T-helper 1 cell treated with Interleukin-12 subunit alpha and Interleukin-12 subunit beta and Interleukin-4 antibody, amounts not matched to agents 30 μg/mL and 1 μg/mL, for 36 hours (primary cell): ENCODE results near the gene LECT2.

ENCODE experiments used
- H3K27ac Mint-ChIP-seq: one replicate; pipeline ENCODE4 v1.8.0; 2021; ENCODE audit warnings: mild to moderate bottlenecking, mixed read lengths
- H3K27me3 Mint-ChIP-seq: one replicate; pipeline ENCODE4 v1.8.0; 2021; ENCODE audit warnings: low read depth, mixed read lengths
- H3K36me3 Mint-ChIP-seq: one replicate; pipeline ENCODE4 v1.8.0; 2021; ENCODE audit warnings: low read depth, mixed read lengths
- H3K4me1 Mint-ChIP-seq: one replicate; pipeline ENCODE4 v1.8.0; 2021; ENCODE audit warnings: low read depth, mixed read lengths
- H3K4me3 Mint-ChIP-seq: one replicate; pipeline ENCODE4 v1.8.0; 2021; ENCODE audit warnings: mild to moderate bottlenecking, moderate library complexity, mixed read lengths
- H3K9me3 Mint-ChIP-seq: one replicate; pipeline ENCODE4 v1.8.0; 2021; ENCODE audit warnings: mixed read lengths

Gene LECT2

GRCh38 chr5:135954899-135955298 is at the start of gene LECT2:
TSS of gene LECT2 (minus strand) at chr5:135954983. CDS start at chr5:135954833, 150 bp downstream.
- Mint-ChIP-seq H3K27me3 (no peaks in the 10 kb centered on the region), H3K4me1 (no peaks in the 10 kb centered on the region)

GRCh38 chr5:136004436-136004835 is 49.7 kb upstream of the LECT2 start:
- Mint-ChIP-seq H3K36me3 (no peaks in the 10 kb centered on the region), H3K4me3 (no peak overlapping the region), H3K27me3 (no peaks in the 10 kb centered on the region), H3K4me1 (no peaks in the 10 kb centered on the region), H3K27ac (no peak overlapping the region), H3K9me3 (no peaks in the 10 kb centered on the region)

More at GRCh38 chr5:135954899-135955298, at the start of gene LECT2:
- no peaks in the 10 kb centered on the region for H3K36me3 Mint-ChIP-seq
- no peak within 1 kb of the TSS for H3K27ac Mint-ChIP-seq
- no peak within 1 kb of the TSS for H3K4me3 Mint-ChIP-seq
- no peaks in the 10 kb centered on the region for H3K9me3 Mint-ChIP-seq

GRCh38 chr5:136001466-136001981 is 46.7 kb upstream of the LECT2 start:
- Mint-ChIP-seq H3K4me3 (no peak overlapping the region), H3K36me3 (no peaks in the 10 kb centered on the region), H3K27ac (no peak overlapping the region), H3K4me1 (no peaks in the 10 kb centered on the region), H3K9me3 (no peaks in the 10 kb centered on the region), H3K27me3 (peaks cover 8% of the 10 kb centered on the region)

GRCh38 chr5:136000932-136001331 is 46.1 kb upstream of the LECT2 start:
- H3K4me1 Mint-ChIP-seq, result no peaks in the 10 kb centered on the region
- H3K36me3 Mint-ChIP-seq, result no peaks in the 10 kb centered on the region
- H3K27ac Mint-ChIP-seq, result no peak overlapping the region
- H3K9me3 Mint-ChIP-seq, result no peaks in the 10 kb centered on the region
- H3K4me3 Mint-ChIP-seq, result no peak overlapping the region
- H3K27me3 Mint-ChIP-seq, result peaks cover 8% of the 10 kb centered on the region

GRCh38 chr5:136000147-136000546 is 45.4 kb upstream of the LECT2 start:
- no peaks in the 10 kb centered on the region for H3K9me3 Mint-ChIP-seq
- H3K4me1 Mint-ChIP-seq, result no peaks in the 10 kb centered on the region
- no peak overlapping the region for H3K4me3 Mint-ChIP-seq
- H3K36me3 Mint-ChIP-seq, result no peaks in the 10 kb centered on the region
- H3K27ac Mint-ChIP-seq, result no peak overlapping the region
- H3K27me3 Mint-ChIP-seq, result peaks cover 8% of the 10 kb centered on the region

- no peak overlapping the region for H3K4me3 Mint-ChIP-seq
- no peaks in the 10 kb centered on the region for H3K9me3 Mint-ChIP-seq
Measured at GRCh38 chr5:135999406-136000139, 44.8 kb upstream of the LECT2 start.

GRCh38 chr5:135998889-135999288 is 44.1 kb upstream of the LECT2 start:
- Mint-ChIP-seq H3K4me1 (no peaks in the 10 kb centered on the region), H3K27me3 (peaks cover 8% of the 10 kb centered on the region), H3K4me3 (no peak overlapping the region), H3K36me3 (no peaks in the 10 kb centered on the region), H3K27ac (no peak overlapping the region), H3K9me3 (no peaks in the 10 kb centered on the region)

More at GRCh38 chr5:135999406-136000139, 44.8 kb upstream of the LECT2 start:
- Mint-ChIP-seq H3K36me3 (no peaks in the 10 kb centered on the region), H3K4me1 (no peaks in the 10 kb centered on the region), H3K27me3 (peaks cover 8% of the 10 kb centered on the region), H3K27ac (no peak overlapping the region)

GRCh38 chr5:135997673-135998335 is 43.0 kb upstream of the LECT2 start:
- no peak overlapping the region for H3K4me3 Mint-ChIP-seq
- no peaks in the 10 kb centered on the region for H3K9me3 Mint-ChIP-seq
- no peaks in the 10 kb centered on the region for H3K4me1 Mint-ChIP-seq
- H3K27ac Mint-ChIP-seq, result no peak overlapping the region
- peaks cover 8% of the 10 kb centered on the region for H3K27me3 Mint-ChIP-seq
- H3K36me3 Mint-ChIP-seq, result no peaks in the 10 kb centered on the region

- Mint-ChIP-seq H3K27ac (no peak overlapping the region), H3K4me3 (no peak overlapping the region), H3K27me3 (peaks cover 8% of the 10 kb centered on the region), H3K36me3 (no peaks in the 10 kb centered on the region), H3K9me3 (no peaks in the 10 kb centered on the region), H3K4me1 (no peaks in the 10 kb centered on the region)
Measured at GRCh38 chr5:135996611-135997010, 41.8 kb upstream of the LECT2 start.

- H3K9me3 Mint-ChIP-seq, result no peaks in the 10 kb centered on the region
- no peak overlapping the region for H3K4me3 Mint-ChIP-seq
- H3K4me1 Mint-ChIP-seq, result no peaks in the 10 kb centered on the region
- no peaks in the 10 kb centered on the region for H3K36me3 Mint-ChIP-seq
- H3K27ac Mint-ChIP-seq, result no peak overlapping the region
- peaks cover 8% of the 10 kb centered on the region for H3K27me3 Mint-ChIP-seq
Measured at GRCh38 chr5:135995976-135996375, 41.2 kb upstream of the LECT2 start.

- Mint-ChIP-seq H3K9me3 (no peaks in the 10 kb centered on the region), H3K4me3 (no peak overlapping the region), H3K27ac (no peak overlapping the region), H3K4me1 (no peaks in the 10 kb centered on the region), H3K27me3 (peaks cover 8% of the 10 kb centered on the region), H3K36me3 (no peaks in the 10 kb centered on the region)
Measured at GRCh38 chr5:135993880-135994636, 39.3 kb upstream of the LECT2 start.

GRCh38 chr5:135993335-135993879 is 38.6 kb upstream of the LECT2 start:
- Mint-ChIP-seq H3K36me3 (no peaks in the 10 kb centered on the region), H3K27me3 (peaks cover 8% of the 10 kb centered on the region), H3K4me3 (no peak overlapping the region), H3K4me1 (no peaks in the 10 kb centered on the region), H3K9me3 (no peaks in the 10 kb centered on the region), H3K27ac (no peak overlapping the region)

- Mint-ChIP-seq H3K9me3 (no peaks in the 10 kb centered on the region), H3K27ac (no peak overlapping the region), H3K27me3 (no peaks in the 10 kb centered on the region), H3K4me1 (no peaks in the 10 kb centered on the region), H3K4me3 (no peak overlapping the region), H3K36me3 (no peaks in the 10 kb centered on the region)
Measured at GRCh38 chr5:135991429-135991828, 36.6 kb upstream of the LECT2 start.

- Mint-ChIP-seq H3K4me3 (no peak overlapping the region), H3K36me3 (no peaks in the 10 kb centered on the region), H3K4me1 (no peaks in the 10 kb centered on the region), H3K27ac (no peak overlapping the region), H3K9me3 (no peaks in the 10 kb centered on the region), H3K27me3 (no peaks in the 10 kb centered on the region)
Measured at GRCh38 chr5:135990528-135991255, 35.9 kb upstream of the LECT2 start.
